ENCODE data around the gene ZFYVE28.

- TF ChIP-seq GATA3 (IDR thresholded peaks at IDR 0.05; ENCODE audit: low read depth, low read length) (no peak), GATA2 (IDR thresholded peaks at IDR 0.05; ENCODE audit: low read depth, low read length) (no peak)
Measured at GRCh38 chr4:2406406-2406805, 12.0 kb downstream of the ZFYVE28 start.

All from SH-SY5Y (cell line).